Adrenal gland (tissue), 12 donors: ENCODE results near the gene PRRT4. TPM values are rescaled to one million over a fixed set of nuclear protein-coding genes. Genes with fewer than 3 reads are reported as not detected.

Experiments used
- DNase-seq, 7 donors: peaks; one replicate each; pipeline ENCODE4 v3.0.0-alpha.2; 2019 to 2020
- H3K27ac ChIP-seq, 5 donors: fragments of 200-600 bp; sonication (generic) in 4 of 5; 1 replicate in 3 of 5; 2 replicates in 2 of 5; pipeline versions ENCODE4 v1.5.1 to v1.8.0; 2016 to 2020; ENCODE audit warnings: mild to moderate bottlenecking in 1 of 5
- H3K27me3 ChIP-seq: fragments of 200-600 bp; 2 replicates; pipeline ENCODE4 v1.8.0; 2021
- H3K36me3 ChIP-seq, 2 donors: fragments of 200-600 bp; replicated peaks in 1 of 2; 1 replicate in 1 of 2; 2 replicates in 1 of 2; pipeline versions ENCODE4 v1.5.1 to v1.8.0; 2018 to 2022
- H3K4me1 ChIP-seq, 2 donors: fragments of 200-600 bp; replicated peaks in 1 of 2; 1 replicate in 1 of 2; 2 replicates in 1 of 2; pipeline versions ENCODE4 v1.5.1 to v1.8.0; 2018 to 2021
- H3K4me3 ChIP-seq, 4 donors: fragments of 200-600 bp; sonication (generic) in 3 of 4; one replicate each; pipeline ENCODE4 v1.5.1; 2016 to 2018
- H3K9me3 ChIP-seq, 3 donors: fragments of 200-600 bp; sonication (generic) in 1 of 3; replicated peaks in 1 of 3; 1 replicate in 2 of 3; 2 replicates in 1 of 3; pipeline versions ENCODE4 v1.5.1 to v1.8.0; 2016 to 2021
- POLR2A ChIP-seq, 2 donors: fragments of 450-650 bp; IDR thresholded peaks; one replicate each; pipeline ENCODE4 v1.6.1; 2017; ENCODE audit warnings: antibody characterized with exemption in 2 of 2, mild to moderate bottlenecking in 2 of 2, moderate library complexity in 1 of 2
- WGBS, 4 donors: extraction: QIAGEN DNeasy Blood & Tissue Kit in 2 of 4; methylation state at CpG; one replicate each; pipeline versions ENCODE4 v1.1.5 to v1.1.7; 2013 to 2017; 5-methylcytosine and 5-hydroxymethylcytosine counted together
- intact Hi-C, 2 donors: fragments of 100-400 bp; cut with DNase I; formaldehyde crosslinking; loops; one replicate each; pipeline versions ENCODE4 v1.14.1 to v1.15.0; 2022 to 2023
- polyA plus RNA-seq, 3 donors: library from polyadenylated mRNA; stranded (reverse); fragments of 200-250 nt in 2 of 3; fragments of 350-450 nt in 1 of 3; fragmentation: Illumina TruSeq in 1 of 3; extraction: RNeasy Lipid Tissue Mini Kit (QIAGEN cat#74804) in 1 of 3; gene quantifications; one replicate each; pipeline ENCODE4 v1.2.3, GENCODE V29; 2013 to 2014
- total RNA-seq, 9 donors: library from RNA; depleted of rRNA in 4 of 9; stranded (reverse); fragments of >200 nt in 4 of 9; fragments of 120-200 nt in 1 of 9; fragmentation: NEBNext Ultra II Directional in 1 of 9; extraction: Animal tissue kit (Norgen Biotek cat#: 25700) in 1 of 9; gene quantifications; one replicate each; pipeline versions ENCODE4 v1.1.0 to v1.2.4, GENCODE V29; 2013 to 2023
- TF ChIP-seq, protein P1 (sequence below), 6 experiments: fragments of 450-650 bp in 4 of 6; fragments of 200-600 bp in 2 of 6; sonication (generic) in 1 of 6; IDR thresholded peaks; 1 replicate in 5 of 6; 2 replicates in 1 of 6; pipeline versions ENCODE4 v1.5.1 to v1.8.0; 2016 to 2021; ENCODE audit warnings: antibody characterized with exemption in 6 of 6, mild to moderate bottlenecking in 2 of 6, moderate library complexity in 1 of 6
- donor health status: healthy with polysubstance abuse.
- donor health status: Bipolar disorder and iron deficiency.
- donor health status: DM: yes; HTN: yes; CAD: no.
- donor health status: DM: no; HTN: no; CAD: no.
- donor health status: DM: no; HTN: no; CAD: no.
- donor health status: DM: yes; HTN: yes; CAD: no.

The PRRT4 gene
- total and polyA plus RNA-seq, 12 donors, result 0.23 to 7.7 (median 1.1) TPM; not detected in 1

DNA sequence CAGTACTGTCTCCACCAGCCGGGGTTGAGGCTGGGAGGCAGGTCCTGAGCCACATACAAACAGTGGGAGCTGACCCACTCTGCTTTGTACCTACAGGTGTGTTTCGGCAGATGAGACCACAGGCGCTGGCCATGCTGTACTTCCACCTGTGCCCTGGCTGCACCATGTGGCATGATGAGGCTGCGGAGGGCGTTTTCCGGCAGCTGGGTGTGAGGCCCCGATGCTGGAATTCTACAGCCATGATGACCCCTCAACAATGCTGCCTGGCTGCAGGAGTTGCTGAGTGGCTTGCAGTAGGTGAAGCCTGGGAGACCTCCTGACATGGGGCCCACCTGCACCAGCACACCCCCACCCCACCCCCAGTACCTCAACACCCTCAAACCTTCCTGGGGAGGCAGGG is 30.3 kb upstream of the PRRT4 start:
- intact Hi-C loops, result no loop called here
- H3K4me1 ChIP-seq, result no peaks in the 10 kb centered on the region
- WGBS, 4 donors, result 96 to 100% (median 96%) methylated on average over 1 to 7 of the region's 7 CpGs
- TF ChIP-seq, protein P1, sequence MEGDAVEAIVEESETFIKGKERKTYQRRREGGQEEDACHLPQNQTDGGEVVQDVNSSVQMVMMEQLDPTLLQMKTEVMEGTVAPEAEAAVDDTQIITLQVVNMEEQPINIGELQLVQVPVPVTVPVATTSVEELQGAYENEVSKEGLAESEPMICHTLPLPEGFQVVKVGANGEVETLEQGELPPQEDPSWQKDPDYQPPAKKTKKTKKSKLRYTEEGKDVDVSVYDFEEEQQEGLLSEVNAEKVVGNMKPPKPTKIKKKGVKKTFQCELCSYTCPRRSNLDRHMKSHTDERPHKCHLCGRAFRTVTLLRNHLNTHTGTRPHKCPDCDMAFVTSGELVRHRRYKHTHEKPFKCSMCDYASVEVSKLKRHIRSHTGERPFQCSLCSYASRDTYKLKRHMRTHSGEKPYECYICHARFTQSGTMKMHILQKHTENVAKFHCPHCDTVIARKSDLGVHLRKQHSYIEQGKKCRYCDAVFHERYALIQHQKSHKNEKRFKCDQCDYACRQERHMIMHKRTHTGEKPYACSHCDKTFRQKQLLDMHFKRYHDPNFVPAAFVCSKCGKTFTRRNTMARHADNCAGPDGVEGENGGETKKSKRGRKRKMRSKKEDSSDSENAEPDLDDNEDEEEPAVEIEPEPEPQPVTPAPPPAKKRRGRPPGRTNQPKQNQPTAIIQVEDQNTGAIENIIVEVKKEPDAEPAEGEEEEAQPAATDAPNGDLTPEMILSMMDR (IDR thresholded peaks at IDR 0.05), result no peak
- TF ChIP-seq POLR2A (IDR thresholded peaks at IDR 0.05), result no peak
- no peak overlapping the region for H3K27ac ChIP-seq
- no peaks in the 10 kb centered on the region for H3K9me3 ChIP-seq
- no peak overlapping the region for H3K4me3 ChIP-seq
- DNase-seq, result no peak
- no peaks in the 10 kb centered on the region for H3K27me3 ChIP-seq
- H3K36me3 ChIP-seq, result peaks cover 0 to 29% of the 10 kb centered on the region in 2 donors

DNA sequence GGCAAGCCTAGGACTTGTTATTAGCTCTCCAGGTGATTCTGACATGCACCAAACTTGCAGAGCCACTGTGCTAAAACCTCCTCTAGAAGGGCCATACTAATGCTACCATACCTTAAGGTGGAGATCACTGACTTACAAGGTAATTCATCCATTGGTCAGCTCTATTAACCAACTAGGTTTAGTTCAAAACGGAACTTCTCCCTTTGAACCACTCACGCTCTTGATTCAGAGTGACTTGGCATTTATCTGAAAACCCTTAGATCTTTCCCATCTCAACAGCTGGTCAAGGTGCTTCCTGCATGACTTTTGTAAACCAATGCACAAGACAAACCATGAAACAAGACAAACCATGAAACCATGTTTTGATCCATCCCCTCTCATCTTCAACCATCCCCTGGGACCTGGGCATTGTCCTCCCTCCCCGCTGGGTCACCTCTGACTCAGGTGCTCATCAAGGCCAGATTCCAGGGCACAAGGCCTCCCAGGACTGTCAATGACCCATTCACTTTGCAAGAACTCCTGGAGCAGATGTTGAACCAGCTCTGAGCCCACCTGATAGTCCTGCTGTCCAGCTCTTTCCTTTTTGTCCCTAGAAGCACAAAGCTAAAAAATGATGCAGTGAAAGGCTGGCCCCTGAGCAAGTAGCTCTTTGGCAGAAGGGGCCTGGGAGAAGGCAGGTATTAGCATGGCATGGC is 29.5 kb upstream of the PRRT4 start:
- Histone ChIP-seq H3K36me3 (peaks cover 0 to 21% of the 10 kb centered on the region in 2 donors), H3K27ac (no peak overlapping the region), H3K27me3 (no peaks in the 10 kb centered on the region), H3K4me1 (no peaks in the 10 kb centered on the region), H3K9me3 (no peaks in the 10 kb centered on the region), H3K4me3 (no peak overlapping the region)
- WGBS, 4 donors, result 72 to 82% (median 78%) methylated on average over 3 of the region's 3 CpGs
- DNase-seq, result no peak
- TF ChIP-seq, protein P1 (IDR thresholded peaks at IDR 0.05), result no peak
- no peak for TF ChIP-seq POLR2A (IDR thresholded peaks at IDR 0.05)
- intact Hi-C loops, result no loop called here

DNA sequence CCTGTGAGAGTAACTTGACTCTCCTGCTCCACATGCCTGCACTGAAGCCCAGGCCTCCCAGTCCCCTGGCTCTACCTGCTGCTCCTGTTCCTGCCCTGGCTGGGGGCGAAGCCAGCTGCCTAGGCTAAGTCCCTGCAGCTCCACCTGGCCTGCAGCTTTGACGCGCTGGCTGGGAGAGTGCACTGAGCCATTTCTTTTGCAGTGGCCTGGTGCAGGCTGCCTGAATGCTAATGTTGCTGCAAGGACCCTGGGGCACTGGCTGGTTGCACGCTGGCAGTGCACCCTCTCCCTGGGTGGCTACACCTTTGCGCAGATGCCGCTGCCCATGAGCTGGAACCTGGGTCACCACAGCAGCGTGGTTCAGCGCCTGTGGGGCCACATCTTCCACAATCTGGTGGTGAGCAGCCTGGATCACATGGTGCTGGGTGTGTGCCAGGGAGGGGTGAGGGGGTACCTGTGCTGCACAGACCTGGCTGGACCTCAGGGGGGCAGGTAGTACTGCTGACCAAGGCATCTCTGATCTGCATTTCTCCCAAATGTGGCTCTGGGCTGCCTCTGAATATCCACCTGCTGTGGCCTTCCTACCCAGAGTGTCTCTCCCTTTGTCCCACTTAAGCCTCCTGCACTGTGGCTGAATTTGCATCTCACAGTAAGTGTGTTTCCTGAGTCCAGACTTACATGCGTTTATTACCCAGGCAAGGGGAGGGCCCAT is 28.3 kb upstream of the PRRT4 start:
- no peak for DNase-seq
- H3K4me3 ChIP-seq, result no peak overlapping the region
- WGBS, 4 donors, result 75 to 86% (median 77%) methylated on average over 2 to 9 of the region's 9 CpGs
- H3K4me1 ChIP-seq, result no peaks in the 10 kb centered on the region
- no peaks in the 10 kb centered on the region for H3K27me3 ChIP-seq
- intact Hi-C loops, result loop anchor here (2.0 to 5.0 kb wide), 2 partner anchors 42 to 43 kb away; no protein-coding TSS in a partner anchor
- TF ChIP-seq POLR2A (IDR thresholded peaks at IDR 0.05), result no peak
- TF ChIP-seq, protein P1 (IDR thresholded peaks at IDR 0.05), result no peak
- H3K36me3 ChIP-seq, result peaks cover 0 to 8% of the 10 kb centered on the region in 2 donors
- no peak overlapping the region for H3K27ac ChIP-seq
- no peaks in the 10 kb centered on the region for H3K9me3 ChIP-seq

DNA sequence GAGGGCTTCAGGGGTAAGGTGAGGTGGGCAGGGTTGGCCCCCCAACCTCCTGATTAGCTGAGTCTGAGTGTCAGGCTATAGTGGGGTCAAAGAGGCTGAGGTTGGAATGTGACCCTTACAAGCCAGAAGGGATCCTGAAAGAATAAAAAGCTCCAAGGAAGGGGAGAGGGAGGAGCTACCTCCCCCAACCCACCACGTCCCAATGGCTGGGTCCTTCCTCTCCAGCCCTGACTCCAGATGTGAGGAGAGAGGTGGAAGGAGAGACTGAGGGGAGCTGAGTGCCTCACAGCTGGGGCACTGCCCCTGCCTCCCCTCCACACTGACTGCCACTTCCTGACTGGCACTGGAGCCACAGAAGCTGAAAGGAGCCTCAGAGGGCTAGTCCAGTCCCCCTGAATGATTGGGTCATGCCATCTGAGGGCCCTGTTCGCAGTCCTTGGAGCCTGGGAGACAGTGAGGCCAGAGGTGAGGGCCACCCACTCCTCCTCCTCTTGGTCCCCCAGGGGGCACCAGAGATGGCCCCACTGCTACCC is 27.7 kb upstream of the PRRT4 start:
- no peaks in the 10 kb centered on the region for H3K4me1 ChIP-seq
- H3K36me3 ChIP-seq, result peaks cover 0 to 5% of the 10 kb centered on the region in 2 donors
- no peak overlapping the region for H3K4me3 ChIP-seq
- no peak overlapping the region for H3K27ac ChIP-seq
- WGBS, 4 donors, result 0 to 51% (median 40%) methylated on average over 1 to 2 of the region's 2 CpGs
- TF ChIP-seq, protein P1 (IDR thresholded peaks at IDR 0.05), result no peak
- TF ChIP-seq POLR2A (IDR thresholded peaks at IDR 0.05), result no peak
- intact Hi-C loops, result loop anchor here (2.0 to 5.0 kb wide), 2 partner anchors 42 kb away; no protein-coding TSS in a partner anchor
- no peaks in the 10 kb centered on the region for H3K27me3 ChIP-seq
- H3K9me3 ChIP-seq, result no peaks in the 10 kb centered on the region
- DNase-seq, result no peak
